Measurements from ENCODE around the gene SLC27A5. TPM values are rescaled to one million over a fixed set of nuclear protein-coding genes. Genes with fewer than 3 reads are reported as not detected.

The SLC27A5 gene
- total and polyA plus RNA-seq, 2 of the 13 experiments (the other 11 are each of a cell fraction or from before 2014, with no cell fraction given), result 30.3 to 40.2 TPM

GRCh38 chr19:58558623-58559274 is 47.0 kb upstream of the SLC27A5 start (continued):
- TF ChIP-seq ADNP (CRISPR knock-in tag; IDR thresholded peaks at IDR 0.05) (no peak), ZMYM2 (CRISPR knock-in tag; IDR thresholded peaks at IDR 0.05) (no peak), CENPBD1 (CRISPR knock-in tag; IDR thresholded peaks at IDR 0.05; ENCODE audit: borderline replicate concordance, low read depth) (no peak), CENPT (CRISPR knock-in tag; IDR thresholded peaks at IDR 0.05; ENCODE audit: low read depth) (no peak), TOPORS (CRISPR knock-in tag; IDR thresholded peaks at IDR 0.05) (no peak), PRDM4 (CRISPR knock-in tag; IDR thresholded peaks at IDR 0.05; ENCODE audit: borderline replicate concordance) (no peak), TGIF2 (CRISPR knock-in tag; IDR thresholded peaks at IDR 0.05) (0 out of 2 replicates have a peak, but pooled peaks have one; percentile 8), ZNF552 (CRISPR knock-in tag; IDR thresholded peaks at IDR 0.05; ENCODE audit: borderline replicate concordance) (no peak; the same call in 1 of the 2 replicates), TEF (CRISPR knock-in tag; IDR thresholded peaks at IDR 0.05) (no peak), ZNF7 (CRISPR knock-in tag; IDR thresholded peaks at IDR 0.05) (no peak), DNMT3B (CRISPR knock-in tag; conservative IDR thresholded peaks at IDR 0.05) (no peak), FOXC1 (CRISPR knock-in tag; IDR thresholded peaks at IDR 0.05; ENCODE audit: borderline replicate concordance) (peak; percentile 57; the same call in 1 of the 2 replicates), SRSF9 (IDR thresholded peaks at IDR 0.05; ENCODE audit: borderline replicate concordance, insufficient read depth, low read depth, low read length, poor library complexity, severe bottlenecking) (no peak), RFX1 (IDR thresholded peaks at IDR 0.05) (peak; percentile 60; the same call in 1 of the 2 replicates), MTERF4 (CRISPR knock-in tag; IDR thresholded peaks at IDR 0.05) (no peak), ZNF234 (CRISPR knock-in tag; conservative IDR thresholded peaks at IDR 0.05) (peak; percentile 83; the same call in 1 of the 2 replicates), NCOA2 (CRISPR knock-in tag; IDR thresholded peaks at IDR 0.05) (no peak), TERF1 (CRISPR knock-in tag; IDR thresholded peaks at IDR 0.05) (no peak; the same call in 1 of the 2 replicates), ZSCAN12 (CRISPR knock-in tag; IDR thresholded peaks at IDR 0.05) (no peak; the same call in 1 of the 2 replicates), ZNF790 (CRISPR knock-in tag; IDR thresholded peaks at IDR 0.05; ENCODE audit: borderline replicate concordance) (no peak), POLR2AphosphoS2 (IDR thresholded peaks at IDR 0.05; ENCODE audit: low read depth, low read length) (no peak), FOSL2 (CRISPR knock-in tag; IDR thresholded peaks at IDR 0.05) (no peak), ZBTB34 (CRISPR knock-in tag; IDR thresholded peaks at IDR 0.05) (peak; percentile 28; the same call in 1 of the 2 replicates)

Data from HepG2 (cell line).